HG03159 (cell line): ENCODE results near the gene SREK1.

Experiments used
- ATAC-seq: cut with Tn5 transposase; IDR thresholded peaks from one replicate; pipeline ENCODE4 v1.9.1; 2021; ENCODE audit warnings: mild to moderate bottlenecking, moderate library complexity; ENCODE audit not compliant: unreplicated experiment

SREK1 gene

DNA sequence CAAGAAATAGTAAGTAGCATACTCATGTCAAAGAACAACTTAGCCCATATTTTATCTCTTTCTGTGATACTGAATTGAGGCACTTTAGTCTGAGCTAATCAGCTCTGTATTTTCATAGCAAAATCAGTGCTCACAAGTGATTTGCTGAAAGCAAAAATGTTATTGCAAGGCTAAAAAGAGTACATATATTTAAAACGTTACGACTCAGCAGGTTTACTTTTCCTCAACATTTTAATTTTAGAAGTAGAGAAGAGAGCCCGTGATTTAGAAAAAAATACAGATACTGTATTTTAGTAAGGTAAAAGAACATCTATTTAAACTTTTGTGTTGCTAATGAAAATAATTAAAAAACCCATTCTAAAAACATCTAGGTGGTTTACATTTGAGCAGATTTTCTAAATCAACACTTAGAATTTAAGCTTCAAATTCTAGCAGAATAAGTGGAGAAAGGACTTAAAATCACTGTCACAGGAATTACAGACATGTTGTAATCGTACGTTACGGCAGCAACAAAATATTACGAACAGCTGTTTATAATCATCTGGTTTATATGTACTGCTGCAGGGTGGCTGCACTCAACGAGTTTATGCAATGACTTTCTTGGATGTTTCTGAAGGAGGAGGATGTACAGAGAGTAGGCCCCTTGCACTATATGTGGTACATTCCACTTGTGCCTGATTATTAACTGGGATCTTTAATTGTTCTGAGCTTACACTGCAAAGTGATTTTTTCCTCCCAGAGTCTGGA is 20.1 kb downstream of the SREK1 start:
- ATAC-seq = no peak

DNA sequence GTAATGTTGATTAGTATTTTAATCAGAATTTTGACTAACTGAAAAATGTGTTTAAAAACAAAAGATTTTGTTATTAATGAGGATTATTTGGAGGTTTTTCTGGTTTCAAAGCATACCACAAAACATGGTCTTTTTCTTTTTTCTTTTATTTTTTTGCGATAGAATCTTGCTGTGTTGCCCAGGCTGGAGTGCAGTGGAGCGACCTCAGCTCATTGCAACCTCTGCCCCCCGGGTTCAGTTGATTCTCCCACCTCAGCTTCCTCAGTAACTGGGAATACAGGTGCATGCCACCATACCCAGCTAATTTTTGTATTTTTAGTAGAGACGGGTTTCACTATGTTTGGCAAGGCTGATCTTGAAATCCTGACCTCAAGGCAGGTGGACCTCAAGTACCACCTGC is 24.1 kb downstream of the SREK1 start:
- ATAC-seq = no peak

DNA sequence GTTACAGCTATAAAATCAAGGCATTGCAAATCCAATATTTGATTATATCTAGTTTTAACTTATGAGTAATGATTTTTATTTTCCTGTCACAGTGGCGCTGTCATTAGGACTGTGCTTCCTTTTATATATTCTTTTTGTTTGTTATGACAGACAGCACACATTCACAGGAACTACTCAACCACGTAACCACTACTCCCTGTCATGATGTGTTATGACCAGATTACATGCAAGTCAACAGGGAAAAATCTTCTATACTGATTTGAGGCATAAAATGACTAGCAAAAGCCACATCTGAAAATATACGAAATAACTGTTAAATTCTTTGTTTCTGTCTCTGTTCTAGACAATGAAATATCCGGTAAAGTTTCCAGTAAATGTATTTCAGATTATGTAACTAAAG is 25.4 kb downstream of the SREK1 start:
- peak; percentile 42 for ATAC-seq

DNA sequence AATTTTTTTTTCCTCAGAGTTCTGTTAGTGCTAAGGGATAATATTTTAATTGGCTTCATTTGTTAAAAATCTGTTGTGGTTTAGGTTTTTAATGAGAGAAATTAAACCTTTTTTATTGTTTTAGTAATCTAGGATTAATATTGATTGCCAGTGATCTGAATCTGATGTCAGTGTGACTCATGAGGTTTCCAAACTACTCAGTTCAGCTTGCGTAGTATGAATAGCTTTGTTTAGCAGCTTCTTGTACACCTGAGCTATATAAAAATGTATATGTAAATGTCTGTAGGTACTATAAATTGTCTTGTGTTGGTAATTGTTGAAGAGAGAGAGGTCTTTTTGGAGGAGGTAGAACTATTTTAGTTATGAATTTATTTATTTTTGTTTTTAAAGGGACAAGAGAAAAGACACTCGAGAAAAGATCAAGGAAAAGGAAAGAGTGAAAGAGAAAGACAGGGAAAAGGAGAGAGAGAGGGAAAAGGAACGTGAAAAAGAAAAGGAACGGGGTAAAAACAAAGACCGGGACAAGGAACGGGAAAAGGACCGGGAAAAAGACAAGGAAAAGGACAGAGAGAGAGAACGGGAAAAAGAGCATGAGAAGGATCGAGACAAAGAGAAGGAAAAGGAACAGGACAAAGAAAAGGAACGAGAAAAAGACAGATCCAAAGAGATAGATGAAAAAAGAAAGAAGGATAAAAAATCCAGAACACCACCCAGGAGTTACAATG is 26.3 kb downstream of the SREK1 start:
- no peak for ATAC-seq

DNA sequence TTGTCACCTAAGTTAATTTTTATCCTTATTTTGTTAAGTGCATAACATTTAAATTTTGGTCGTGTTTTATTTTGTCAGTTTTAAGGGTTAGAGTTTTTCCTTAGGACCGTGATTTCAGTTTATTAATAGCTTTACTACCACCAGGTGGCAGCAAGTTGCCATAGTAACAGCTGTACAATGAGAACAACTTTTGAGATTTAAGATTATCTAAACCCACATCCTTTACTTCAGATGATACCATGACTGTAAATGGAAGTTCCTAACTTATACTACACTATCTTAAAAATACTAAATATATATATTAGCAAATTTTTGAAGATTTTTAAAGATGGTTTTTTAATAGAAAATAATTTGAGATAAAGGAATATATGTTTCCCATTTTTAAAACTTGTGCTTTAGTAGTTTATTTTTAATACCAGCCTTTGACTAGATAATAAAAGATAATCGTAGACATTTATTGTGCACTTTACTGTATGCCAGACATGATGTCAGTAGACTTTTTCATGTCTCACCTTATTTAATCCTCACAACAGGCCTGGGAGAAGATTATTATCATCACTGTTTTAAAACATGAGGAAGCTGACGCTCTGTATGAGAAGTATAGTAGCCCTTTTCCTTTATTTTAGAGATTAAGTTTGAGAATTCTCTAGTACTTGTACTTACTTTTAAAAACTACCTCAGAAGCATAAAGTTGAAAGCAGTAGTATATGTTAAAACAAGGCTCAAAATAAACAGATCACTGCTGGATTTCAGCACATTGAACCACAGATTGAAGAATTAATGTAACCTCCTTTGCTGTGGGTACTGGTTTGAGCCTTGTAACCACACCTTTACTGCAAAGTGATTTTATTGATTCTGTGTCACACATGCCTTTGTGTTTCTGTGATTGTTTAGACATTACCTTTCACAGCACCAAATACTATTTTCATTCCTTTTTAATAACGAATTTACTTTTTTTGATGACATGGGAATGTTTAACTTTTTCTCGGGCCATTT is 27.5 kb downstream of the SREK1 start:
- ATAC-seq = peak; percentile 87

DNA sequence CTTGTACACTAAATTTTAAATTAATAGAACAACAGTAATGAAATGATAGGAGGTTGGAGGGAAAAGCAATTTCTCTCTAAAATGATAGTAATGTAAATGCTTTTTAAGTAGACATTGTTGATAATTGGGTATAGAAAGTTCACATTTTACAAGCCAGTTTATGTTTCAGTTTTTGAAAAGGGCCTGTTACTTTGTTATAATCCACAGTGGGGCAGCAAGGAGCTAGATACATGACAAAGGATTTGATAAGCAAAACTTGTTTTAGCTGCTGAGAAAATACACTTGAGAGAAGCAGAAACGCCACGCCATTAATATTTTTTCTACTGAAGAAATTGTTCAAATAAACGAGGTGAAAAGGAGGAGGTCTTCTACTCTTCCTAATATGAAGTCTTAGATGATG is 30.2 kb downstream of the SREK1 start:
- ATAC-seq = no peak

DNA sequence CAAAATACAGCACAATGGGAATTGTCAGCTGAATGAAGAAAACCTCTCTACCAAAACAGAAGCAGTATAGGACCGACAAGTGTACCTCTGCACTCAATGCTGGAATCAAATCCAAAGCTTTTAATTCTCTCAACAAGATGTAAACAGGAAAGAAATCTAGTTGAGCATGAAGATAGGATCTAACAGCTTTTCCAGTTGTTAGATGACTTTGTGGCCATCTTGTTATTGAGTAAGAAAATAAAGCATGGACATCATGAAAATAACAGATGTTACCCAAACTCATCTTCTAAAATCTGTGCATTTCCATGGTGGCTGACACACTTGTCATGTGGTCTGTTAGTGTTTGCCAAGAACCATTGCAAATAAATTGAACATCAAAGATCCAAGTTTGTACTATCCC is 34.7 kb downstream of the SREK1 start:
- no peak for ATAC-seq

DNA sequence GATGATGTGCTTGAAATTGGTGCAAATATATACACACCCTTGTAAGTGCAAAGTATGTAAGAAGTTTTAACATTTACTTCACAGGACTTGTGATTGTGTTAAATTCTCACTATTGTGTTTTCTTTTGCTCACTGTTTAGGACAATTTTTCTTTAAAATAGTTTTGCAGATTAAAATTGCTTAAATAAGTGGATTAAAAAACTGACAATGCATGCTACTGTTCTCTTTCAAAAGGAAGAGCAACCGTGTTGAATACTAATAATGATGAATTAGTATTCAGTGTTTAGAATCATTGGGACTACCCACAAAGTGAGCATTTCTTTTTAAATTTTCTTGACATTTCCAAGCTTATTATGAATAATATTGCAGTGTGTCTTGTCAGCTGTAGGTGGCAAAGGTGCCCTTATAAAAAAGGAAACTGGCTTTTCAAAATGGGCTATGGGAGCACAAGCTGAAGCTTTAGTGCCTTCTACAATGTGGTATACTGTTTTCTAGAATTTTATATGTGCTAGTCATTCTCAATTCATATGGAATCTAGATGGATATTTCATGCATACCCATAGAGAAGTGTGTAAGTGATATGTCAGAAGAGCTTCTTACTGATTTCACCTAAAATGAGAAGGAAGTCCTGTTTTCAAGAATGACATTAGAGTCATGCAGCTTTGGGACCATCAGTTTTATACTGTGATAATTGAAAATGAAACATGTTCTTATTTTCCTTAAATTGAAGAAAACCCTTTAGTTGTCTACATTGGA is 35.4 kb downstream of the SREK1 start:
- ATAC-seq = no peak

DNA sequence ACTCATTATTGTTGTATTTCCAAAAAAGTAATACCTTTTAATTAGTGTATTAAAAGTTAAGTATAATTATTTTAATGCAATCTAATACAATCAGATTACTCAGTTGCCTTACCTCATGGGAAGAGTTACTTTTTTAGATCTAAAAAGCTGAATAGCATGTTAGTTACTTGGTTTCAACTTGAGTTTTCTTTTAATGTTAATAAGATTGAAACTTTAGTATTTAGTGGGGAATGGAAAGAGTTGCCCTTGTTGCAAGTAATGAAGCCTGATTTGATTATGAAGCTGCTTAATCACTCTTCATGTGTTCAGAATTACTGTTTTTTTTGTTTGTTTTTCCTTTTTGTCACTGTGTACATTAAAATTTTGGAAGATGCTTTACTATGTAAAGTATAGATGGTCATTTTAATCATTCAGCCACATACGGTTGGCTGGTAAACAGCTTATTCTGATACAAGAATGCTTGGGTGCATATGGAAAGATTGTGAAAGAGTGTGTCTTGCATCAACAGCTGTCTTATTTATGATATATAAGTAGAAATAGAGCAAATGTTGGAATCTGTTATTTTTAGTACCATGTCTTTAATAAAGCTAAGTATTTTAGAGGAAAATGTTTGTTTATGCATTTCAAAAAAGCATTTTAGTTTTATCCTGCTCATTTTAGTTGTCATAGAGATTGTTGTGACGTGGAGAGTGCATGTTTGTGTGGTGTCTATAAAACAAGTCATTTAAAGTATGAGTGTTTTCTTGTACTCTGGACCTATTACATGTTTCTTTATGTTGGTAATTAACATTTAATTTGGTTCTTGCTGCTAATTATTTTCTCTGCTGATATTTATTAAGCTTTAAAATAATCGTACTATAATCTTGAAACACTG is 36.4 kb downstream of the SREK1 start:
- no peak for ATAC-seq

DNA sequence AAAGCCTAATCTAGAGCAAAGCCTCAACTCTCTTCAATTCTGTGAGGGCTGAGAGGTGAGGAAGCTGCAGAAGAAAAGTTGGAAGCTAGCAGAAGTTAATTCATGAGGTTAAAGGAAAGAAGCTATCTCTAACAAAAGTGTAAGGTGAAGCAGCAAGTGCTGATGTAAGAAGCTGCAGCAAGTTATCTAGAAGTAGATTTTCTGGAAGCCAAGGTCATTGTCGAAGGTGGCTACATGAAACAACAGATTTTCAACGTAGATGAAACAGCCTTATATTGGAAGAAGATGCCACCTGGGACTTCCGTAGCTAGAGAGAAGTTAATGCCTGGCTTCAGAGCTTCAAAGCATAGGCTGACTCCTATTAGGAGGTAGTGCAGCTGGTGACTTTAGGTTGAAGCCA is 42.0 kb downstream of the SREK1 start:
- no peak for ATAC-seq

DNA sequence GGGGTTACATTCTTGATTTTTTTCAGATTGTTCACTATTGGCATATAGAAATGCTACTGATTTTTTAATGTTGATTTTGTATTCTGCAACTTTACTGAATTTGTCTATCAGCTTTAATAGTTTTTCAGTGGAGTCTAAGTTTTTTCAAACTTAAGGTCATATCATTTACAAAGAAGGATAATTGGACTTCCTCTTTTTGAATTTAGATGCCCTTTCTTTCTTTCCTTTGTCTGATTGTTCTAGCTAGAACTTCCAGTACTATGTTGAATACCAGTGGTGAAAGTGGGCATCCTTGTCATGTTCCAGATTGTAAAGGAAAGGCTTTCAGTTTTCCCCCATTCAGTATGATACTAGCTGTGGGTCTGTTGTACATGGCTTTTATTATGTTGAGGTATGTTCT is 49.3 kb downstream of the SREK1 start:
- ATAC-seq = no peak

DNA sequence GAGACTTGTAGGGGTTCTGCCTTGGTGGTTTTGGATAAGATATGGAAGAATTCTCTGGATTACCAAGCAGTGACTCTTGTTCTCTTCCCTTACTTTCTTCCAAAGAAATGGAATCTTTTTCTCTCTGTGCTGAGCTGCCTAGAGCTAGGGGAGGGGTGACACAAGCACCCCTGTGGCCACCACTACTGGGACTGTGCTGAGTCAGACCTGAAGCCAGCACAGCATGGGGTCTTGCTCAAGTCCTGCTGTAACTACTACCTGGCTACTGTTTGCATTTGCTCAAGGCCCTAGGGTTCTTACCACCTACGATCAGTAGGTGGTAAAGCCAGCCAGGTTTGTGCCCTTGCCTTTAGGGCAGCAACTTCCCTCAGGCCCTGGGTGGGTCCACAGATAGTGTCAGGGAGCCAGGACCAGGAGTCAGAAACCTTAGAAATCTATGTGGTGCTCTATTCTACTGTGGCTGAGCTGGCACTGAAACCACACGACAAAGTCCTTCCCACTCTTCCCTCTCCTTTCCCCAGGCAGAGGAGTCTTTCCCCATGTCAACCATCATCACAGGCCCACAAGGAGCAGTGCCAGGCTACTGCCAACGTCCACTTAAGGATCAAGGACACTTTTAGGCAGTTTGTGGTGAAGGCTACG is 53.8 kb downstream of the SREK1 start:
- no peak for ATAC-seq

DNA sequence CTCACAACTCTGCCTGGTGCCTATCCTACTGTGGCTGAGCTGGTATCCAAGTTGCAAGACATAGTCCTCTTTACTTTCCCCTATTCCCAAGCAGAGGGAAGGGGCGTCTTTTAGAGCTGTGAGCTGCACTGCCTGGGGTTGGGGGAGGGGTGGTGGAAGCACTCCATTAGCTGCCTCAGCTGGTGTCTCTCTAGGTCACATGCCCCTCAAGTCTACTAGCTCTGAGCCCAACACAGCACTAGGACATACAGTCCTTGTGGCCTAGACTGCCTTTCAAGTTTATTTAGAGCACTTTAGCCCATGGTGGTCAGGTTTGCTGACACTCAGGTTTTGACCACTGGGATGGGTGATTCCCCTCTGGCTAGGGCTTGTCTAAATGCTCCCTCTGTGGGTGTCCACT is 54.7 kb downstream of the SREK1 start:
- ATAC-seq = no peak

DNA sequence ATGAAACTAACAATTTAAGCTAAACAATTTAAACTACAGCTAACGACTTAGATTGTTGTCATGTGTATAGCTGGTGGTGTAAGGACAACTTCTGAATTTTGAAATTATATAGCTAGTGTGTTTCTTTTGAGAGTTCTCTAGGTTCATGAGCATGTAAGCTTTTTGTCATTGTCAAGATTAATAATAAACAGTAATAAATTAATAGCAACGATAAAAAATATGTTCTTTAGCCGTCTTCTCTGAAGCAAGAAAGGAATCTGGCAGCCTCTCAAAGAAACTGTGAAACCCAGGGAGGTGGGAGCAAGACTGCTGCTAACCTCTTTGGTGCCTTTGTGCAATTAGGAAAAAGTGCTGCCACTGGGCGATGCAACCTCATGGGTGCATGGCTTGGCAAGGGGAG is 59.4 kb downstream of the SREK1 start:
- no peak for ATAC-seq

DNA sequence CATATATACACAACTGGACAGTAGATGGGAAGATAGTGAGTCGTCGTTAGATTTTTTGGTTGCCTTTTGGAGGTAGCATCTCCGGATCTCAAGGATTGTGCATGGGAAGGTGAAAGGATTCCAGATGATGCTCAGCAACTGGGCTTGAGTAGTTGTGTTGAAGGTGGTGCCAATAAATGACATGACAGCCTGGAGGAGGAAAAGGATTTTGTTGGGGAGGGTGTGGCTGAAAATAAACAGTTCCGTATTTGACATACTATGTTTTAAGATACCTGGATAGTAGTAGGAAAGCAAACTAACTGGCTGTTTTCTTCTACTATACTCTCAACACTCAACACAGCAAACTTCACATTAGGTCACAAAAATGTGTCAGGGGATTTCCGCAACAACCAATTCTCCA is 62.4 kb downstream of the SREK1 start:
- ATAC-seq = no peak

DNA sequence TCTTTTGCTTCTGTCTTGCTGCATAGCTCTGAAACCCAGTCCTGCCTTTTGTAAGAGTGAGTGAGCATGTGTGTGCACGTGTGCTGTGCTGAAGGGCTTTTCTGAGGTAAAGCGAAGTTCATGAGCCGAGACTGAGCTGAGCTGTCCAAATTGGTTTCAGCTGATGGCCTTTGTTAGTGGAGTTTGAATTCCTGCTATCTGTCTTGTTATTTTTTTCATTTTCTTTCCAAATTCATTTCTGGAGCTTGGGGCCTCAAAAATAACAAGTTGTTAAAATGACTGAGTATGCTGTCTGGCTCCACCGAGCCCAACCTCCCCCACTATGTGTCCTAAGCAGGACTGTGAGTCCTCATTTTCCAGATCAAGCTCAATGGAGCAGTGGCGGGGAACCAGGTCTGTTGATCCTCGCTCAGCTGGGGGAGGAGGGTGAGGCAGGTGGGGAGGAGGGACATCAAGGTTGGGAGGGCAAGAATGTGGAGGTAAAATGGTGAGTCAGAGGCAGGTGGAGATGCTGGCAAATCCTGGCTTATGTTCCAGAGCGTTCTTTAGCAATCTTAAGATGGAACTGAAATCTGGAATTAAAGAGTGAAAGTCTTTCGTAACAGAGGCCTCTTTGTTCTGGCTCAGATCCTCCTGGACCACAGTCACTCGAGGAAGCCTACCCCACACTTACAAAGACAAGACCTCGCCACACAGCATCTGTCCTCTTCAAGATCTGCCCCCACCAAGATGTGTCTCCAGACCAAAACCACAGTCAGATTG is 63.9 kb downstream of the SREK1 start:
- no peak for ATAC-seq

DNA sequence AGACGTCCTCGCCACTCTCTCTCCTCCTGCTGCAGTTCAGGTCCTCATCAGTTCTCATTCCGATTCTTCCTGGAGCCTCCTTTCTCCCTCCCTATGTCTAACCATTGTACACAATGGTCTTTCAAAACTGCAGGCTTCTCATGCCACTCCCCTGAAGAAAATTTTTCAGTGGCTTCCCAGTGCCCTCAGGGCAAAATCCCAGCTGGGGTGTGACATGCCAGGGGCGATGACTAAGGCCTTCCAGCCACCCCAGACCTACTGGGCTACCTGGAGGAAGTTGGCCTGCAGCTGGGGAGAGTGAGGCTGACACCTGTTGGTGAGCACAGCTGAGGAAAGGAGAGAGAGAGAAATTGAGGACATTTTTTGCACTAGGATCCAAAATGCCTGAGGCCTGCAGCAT is 65.2 kb downstream of the SREK1 start:
- no peak for ATAC-seq

DNA sequence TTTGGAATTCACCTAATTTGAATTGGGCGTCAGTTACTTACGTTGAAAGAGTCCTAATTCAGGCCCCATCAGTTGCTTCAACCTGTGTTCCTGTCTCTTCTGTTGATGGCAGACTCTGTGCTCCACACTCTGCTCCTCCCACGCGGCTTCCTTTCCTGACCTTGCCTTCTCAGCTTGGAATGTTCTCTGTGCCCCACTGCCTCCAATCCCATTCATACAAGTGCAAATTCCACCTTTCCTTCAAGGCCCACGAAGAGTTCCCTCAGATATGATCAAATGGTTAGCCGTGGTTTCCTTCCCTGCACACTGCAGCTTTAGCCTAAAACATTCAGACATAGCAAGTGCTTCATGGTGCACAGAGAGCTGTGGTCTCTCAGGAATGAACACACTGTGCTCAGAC is 65.7 kb downstream of the SREK1 start:
- ATAC-seq = no peak

DNA sequence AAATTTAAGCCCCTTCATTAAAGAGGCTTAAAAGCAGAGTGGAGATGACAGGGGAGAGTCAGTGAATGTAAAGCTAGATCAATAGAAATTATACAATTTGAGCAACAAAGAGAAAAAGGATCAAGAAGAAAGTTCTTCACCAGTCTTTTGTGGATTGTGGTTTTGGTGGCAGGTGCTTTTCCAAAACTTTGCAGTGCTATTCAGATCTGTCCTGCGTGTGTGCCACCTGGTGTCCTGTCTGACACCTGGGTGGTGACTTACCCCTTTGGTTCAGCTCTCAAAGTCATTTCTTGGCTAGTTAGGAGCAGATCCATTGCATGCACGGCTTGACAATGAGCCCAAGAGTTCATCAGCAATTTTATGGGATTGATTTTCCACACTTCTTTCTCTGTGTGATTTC is 69.4 kb downstream of the SREK1 start:
- no peak for ATAC-seq
